SK-N-SH treated with all-trans-retinoic acid at 6 μM for 48 hours (cell line): ENCODE data around the gene PTN.

ENCODE experiments used
- CSDC2 ChIP-seq: fragments of 250-450 bp; sonication (Bioruptor Pico); IDR thresholded peaks from 2 replicates; pipeline ENCODE4 v1.5.0; 2020; ENCODE audit warnings: mild to moderate bottlenecking, moderate library complexity
- ISL1 ChIP-seq: fragments of 250-450 bp; sonication (Bioruptor Pico); IDR thresholded peaks from 2 replicates; pipeline ENCODE4 v2.1.2; 2022; ENCODE audit warnings: mild to moderate bottlenecking, moderate library complexity
- OSR1 ChIP-seq: fragments of 250-450 bp; sonication (Bioruptor Pico); IDR thresholded peaks from 2 replicates; pipeline ENCODE4 v1.8.0; 2022; ENCODE audit warnings: moderate library complexity, mild to moderate bottlenecking, inconsistent platforms
- PATZ1 ChIP-seq: fragments of 250-450 bp; sonication (Bioruptor Pico); IDR thresholded peaks from 2 replicates; pipeline ENCODE4 v1.8.0; 2020; ENCODE audit warnings: mild to moderate bottlenecking, moderate library complexity, borderline replicate concordance
- PPARA ChIP-seq: fragments of 250-450 bp; sonication (Bioruptor Pico); IDR thresholded peaks from 2 replicates; pipeline ENCODE4 v1.5.0; 2020; ENCODE audit warnings: mild to moderate bottlenecking, borderline replicate concordance
- RARB ChIP-seq: fragments of 250-450 bp; sonication (Bioruptor Pico); IDR thresholded peaks from 2 replicates; pipeline ENCODE4 v1.8.0; 2021; ENCODE audit warnings: mild to moderate bottlenecking, moderate library complexity
- TCF4 ChIP-seq: fragments of 250-450 bp; sonication (Bioruptor Pico); IDR thresholded peaks from 2 replicates; pipeline ENCODE4 v1.8.0; 2021; ENCODE audit warnings: mild to moderate bottlenecking, moderate library complexity, borderline replicate concordance
- TSHZ2 ChIP-seq: fragments of 250-450 bp; sonication (Bioruptor Pico); IDR thresholded peaks from 2 replicates; pipeline ENCODE4 v1.5.0; 2020; ENCODE audit warnings: mild to moderate bottlenecking, moderate library complexity
- ZFP3 ChIP-seq: fragments of 250-450 bp; sonication (Bioruptor Pico); IDR thresholded peaks from 2 replicates; pipeline ENCODE4 v1.5.0; 2020; ENCODE audit warnings: mild to moderate bottlenecking, moderate library complexity
- ZNF8 ChIP-seq: fragments of 450-650 bp; formaldehyde crosslinking; IDR thresholded peaks from 2 replicates; pipeline ENCODE4 v1.5.0; 2020; ENCODE audit warnings: mild to moderate bottlenecking, moderate library complexity
- TF ChIP-seq, protein P1 (sequence below): fragments of 250-450 bp; sonication (Bioruptor Pico); IDR thresholded peaks from 2 replicates; pipeline ENCODE4 v1.8.0; 2021; ENCODE audit warnings: low read depth, mild to moderate bottlenecking, moderate library complexity, borderline replicate concordance

GRCh38 chr7:137316648-137317353, 26.7 kb downstream of the PTN start:
- TF ChIP-seq, protein P1, sequence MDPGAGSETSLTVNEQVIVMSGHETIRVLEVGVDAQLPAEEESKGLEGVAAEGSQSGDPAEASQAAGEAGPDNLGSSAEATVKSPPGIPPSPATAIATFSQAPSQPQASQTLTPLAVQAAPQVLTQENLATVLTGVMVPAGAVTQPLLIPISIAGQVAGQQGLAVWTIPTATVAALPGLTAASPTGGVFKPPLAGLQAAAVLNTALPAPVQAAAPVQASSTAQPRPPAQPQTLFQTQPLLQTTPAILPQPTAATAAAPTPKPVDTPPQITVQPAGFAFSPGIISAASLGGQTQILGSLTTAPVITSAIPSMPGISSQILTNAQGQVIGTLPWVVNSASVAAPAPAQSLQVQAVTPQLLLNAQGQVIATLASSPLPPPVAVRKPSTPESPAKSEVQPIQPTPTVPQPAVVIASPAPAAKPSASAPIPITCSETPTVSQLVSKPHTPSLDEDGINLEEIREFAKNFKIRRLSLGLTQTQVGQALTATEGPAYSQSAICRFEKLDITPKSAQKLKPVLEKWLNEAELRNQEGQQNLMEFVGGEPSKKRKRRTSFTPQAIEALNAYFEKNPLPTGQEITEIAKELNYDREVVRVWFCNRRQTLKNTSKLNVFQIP (CRISPR knock-in tag): no peak
- no peak for TF ChIP-seq PPARA (CRISPR knock-in tag)
- TF ChIP-seq PATZ1: no peak
- TF ChIP-seq RARB: no peak
- TF ChIP-seq TCF4 (CRISPR knock-in tag): no peak
- no peak for TF ChIP-seq CSDC2 (CRISPR knock-in tag)
- TF ChIP-seq ZFP3 (CRISPR knock-in tag): no peak
- no peak for TF ChIP-seq ZNF8
- no peak for TF ChIP-seq ISL1 (CRISPR knock-in tag)
- no peak for TF ChIP-seq TSHZ2 (CRISPR knock-in tag)
- TF ChIP-seq OSR1 (CRISPR knock-in tag): no peak
